ENCODE measurements around the gene FOXQ1.
"Not testable (repeated sequence)": the region's sequence is repeated elsewhere in the genome, so short reads cannot be mapped to it uniquely, and the experiment has no call there.

Gene FOXQ1

GRCh38 chr6:1361717-1362116 is 49.8 kb downstream of the FOXQ1 start:
- not testable (repeated sequence) for DNase-seq (ENCODE audit: low read depth in 2 of 2, low spot score in 1 of 2)

- DNase-seq (ENCODE audit: low read depth in 2 of 2, low spot score in 1 of 2), result no peak
Measured at GRCh38 chr6:1362643-1363042, 50.7 kb downstream of the FOXQ1 start.

- DNase-seq (ENCODE audit: low read depth in 2 of 2, low spot score in 1 of 2), result no peak
Measured at GRCh38 chr6:1363298-1363697, 51.4 kb downstream of the FOXQ1 start.

- no peak for DNase-seq (ENCODE audit: low read depth in 2 of 2, low spot score in 1 of 2)
Measured at GRCh38 chr6:1363729-1364572, 52.1 kb downstream of the FOXQ1 start.
